Tibial nerve (tissue), 4 donors: ENCODE data around the gene CADPS.

Experiments used
- CTCF ChIP-seq, 5 experiments: fragments of 200-600 bp in 3 of 5; fragments of 450-650 bp in 2 of 5; sonication (generic) in 3 of 5; IDR thresholded peaks; one replicate each; pipeline ENCODE4 v1.5.1; 2016 to 2019; ENCODE audit warnings: antibody characterized with exemption in 5 of 5, mild to moderate bottlenecking in 3 of 5, moderate library complexity in 2 of 5
- EP300 ChIP-seq, 2 donors: sonication (generic); formaldehyde crosslinking; IDR thresholded peaks; one replicate each; pipeline ENCODE4 v1.6.1; 2017; ENCODE audit warnings: antibody characterized with exemption in 2 of 2, mild to moderate bottlenecking in 1 of 2
- POLR2A ChIP-seq, 2 donors: fragments of 450-650 bp; IDR thresholded peaks; one replicate each; pipeline ENCODE4 v1.6.1; 2017; ENCODE audit warnings: antibody characterized with exemption in 2 of 2, mild to moderate bottlenecking in 2 of 2, moderate library complexity in 2 of 2

GRCh38 chr3:62795978-62796657 lies 79.1 kb downstream of the CADPS start:
- TF ChIP-seq CTCF (IDR thresholded peaks at IDR 0.05) = no peak
- no peak for TF ChIP-seq POLR2A (IDR thresholded peaks at IDR 0.05)
- no peak for TF ChIP-seq EP300 (IDR thresholded peaks at IDR 0.05)
